HL-60 (cell line): ENCODE measurements around the gene ROBO4.

Source experiments
- DNase-seq, 2 experiments: peaks; one replicate each; pipeline ENCODE4 v3.0.0-alpha.2; 2010 to 2020; ENCODE audit warnings: low read depth in 1 of 2, low spot score in 1 of 2
- H3K27ac ChIP-seq: fragments of 250-450 bp; sonication (Bioruptor Pico); replicated peaks from 2 replicates; pipeline ENCODE4 v1.5.1; 2020; ENCODE audit warnings: mild to moderate bottlenecking, moderate library complexity
- H3K27me3 ChIP-seq: fragments of 250-450 bp; sonication (Bioruptor Pico); 2 replicates; pipeline ENCODE4 v1.5.1; 2021; ENCODE audit warnings: mild to moderate bottlenecking, moderate library complexity; ENCODE audit not compliant: insufficient read depth, poor library complexity, severe bottlenecking
- H3K4me3 ChIP-seq: replicated peaks from 2 replicates; pipeline ENCODE4 v1.5.1; 2011; ENCODE audit warnings: mild to moderate bottlenecking, control low read depth, low read length; ENCODE audit not compliant: insufficient read depth
- CTCF ChIP-seq: IDR thresholded peaks from one replicate; pipeline ENCODE4 v1.5.1; 2011; ENCODE audit warnings: low read length, control low read depth, inconsistent platforms; ENCODE audit not compliant: insufficient read depth
- GABPA ChIP-seq: IDR thresholded peaks from 2 replicates; pipeline ENCODE4 v1.6.1; 2012; ENCODE audit warnings: low read depth
- POLR2AphosphoS5 ChIP-seq: IDR thresholded peaks from 2 replicates; pipeline ENCODE4 v1.6.1; 2012; ENCODE audit warnings: low read depth
- REST ChIP-seq: IDR thresholded peaks from 2 replicates; pipeline ENCODE4 v1.6.1; 2012; ENCODE audit warnings: low read depth; ENCODE audit not compliant: insufficient replicate concordance
- SPI1 ChIP-seq: IDR thresholded peaks from 2 replicates; pipeline ENCODE4 v1.6.1; 2012; ENCODE audit warnings: low read depth, mild to moderate bottlenecking, borderline replicate concordance

The ROBO4 gene

GRCh38 chr11:124890683-124891372 is 6.8 kb downstream of the ROBO4 start:
- no peaks in the 10 kb centered on the region for H3K27me3 ChIP-seq
- no peak overlapping the region for H3K27ac ChIP-seq
- no peak overlapping the region for H3K4me3 ChIP-seq
- no peak for TF ChIP-seq CTCF
- no peak for TF ChIP-seq GABPA
- TF ChIP-seq REST, result no peak
- TF ChIP-seq POLR2AphosphoS5, result no peak
- TF ChIP-seq SPI1, result no peak
- DNase-seq, result no peak

- Histone ChIP-seq H3K4me3 (no peak overlapping the region), H3K27me3 (no peaks in the 10 kb centered on the region), H3K27ac (no peak overlapping the region)
- TF ChIP-seq POLR2AphosphoS5 (no peak), GABPA (no peak), CTCF (no peak)
- DNase-seq, result no peak
Observed at GRCh38 chr11:124890151-124890550, 7.5 kb downstream of the ROBO4 start.

GRCh38 chr11:124889191-124890091 is 8.2 kb downstream of the ROBO4 start:
- no peak overlapping the region for H3K27ac ChIP-seq
- TF ChIP-seq SPI1 (no peak), REST (no peak), GABPA (no peak)
- no peaks in the 10 kb centered on the region for H3K27me3 ChIP-seq
- DNase-seq, result no peak
- H3K4me3 ChIP-seq, result no peak overlapping the region

- TF ChIP-seq SPI1 (no peak), REST (no peak), GABPA (no peak), CTCF (no peak), POLR2AphosphoS5 (no peak)
- no peaks in the 10 kb centered on the region for H3K27me3 ChIP-seq
- H3K4me3 ChIP-seq, result no peak overlapping the region
- H3K27ac ChIP-seq, result no peak overlapping the region
- DNase-seq, result no peak
Observed at GRCh38 chr11:124887667-124888013, 10.0 kb downstream of the ROBO4 start.
